ENCODE data around the gene DNM2.
"Not testable (repeated sequence)": the region's sequence is repeated elsewhere in the genome, so short reads cannot be mapped to it uniquely, and the experiment has no call there.

Gene DNM2

DNA sequence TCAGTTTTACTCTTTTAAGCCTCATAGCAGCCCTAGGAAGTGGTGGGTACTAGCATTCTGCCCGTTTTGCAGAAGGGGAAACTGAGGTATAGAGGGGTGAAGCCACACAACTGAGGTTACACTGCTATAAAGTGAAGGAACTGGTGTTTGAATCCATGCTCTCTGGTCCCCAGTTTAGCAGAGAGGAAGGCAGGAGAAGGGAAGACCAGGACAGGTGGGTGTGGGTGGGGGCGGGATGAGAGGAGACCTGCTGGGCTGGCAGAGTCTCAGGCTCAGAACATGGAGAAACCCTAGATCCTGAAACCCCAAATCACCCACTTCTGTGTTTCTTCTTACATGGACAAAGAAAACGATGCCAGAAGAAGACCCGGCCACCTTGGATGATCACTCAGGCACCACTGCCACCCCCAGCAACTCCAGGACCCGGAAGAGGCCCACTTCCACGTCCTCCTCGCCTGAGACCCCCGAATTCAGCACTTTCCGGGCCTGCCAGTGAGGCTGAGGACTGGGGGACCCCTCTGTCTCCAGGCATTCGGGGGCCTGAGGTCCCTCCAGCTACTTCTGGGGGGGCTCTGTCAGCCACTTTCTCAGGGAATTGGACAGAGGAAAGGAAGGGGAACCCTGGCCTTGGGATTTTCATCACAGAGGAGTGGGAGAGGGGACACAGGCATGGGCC is 151.1 kb downstream of the DNM2 start:
- no peak overlapping the region for H3K27ac ChIP-seq (ENCODE audit: low read depth, low read length)
- no peak overlapping the region for H3K4me3 ChIP-seq (ENCODE audit: low read length)
- H3K36me3 ChIP-seq (ENCODE audit: control insufficient read depth, insufficient read depth, low read length) = no peaks in the 10 kb centered on the region
- no peaks in the 10 kb centered on the region for H3K4me1 ChIP-seq (ENCODE audit: control insufficient read depth, insufficient read depth, low read length)
- no peaks in the 10 kb centered on the region for H3K27me3 ChIP-seq (ENCODE audit: control insufficient read depth, insufficient read depth, low read length)
- no peak overlapping the region for H3K9ac ChIP-seq (ENCODE audit: low read length)

DNA sequence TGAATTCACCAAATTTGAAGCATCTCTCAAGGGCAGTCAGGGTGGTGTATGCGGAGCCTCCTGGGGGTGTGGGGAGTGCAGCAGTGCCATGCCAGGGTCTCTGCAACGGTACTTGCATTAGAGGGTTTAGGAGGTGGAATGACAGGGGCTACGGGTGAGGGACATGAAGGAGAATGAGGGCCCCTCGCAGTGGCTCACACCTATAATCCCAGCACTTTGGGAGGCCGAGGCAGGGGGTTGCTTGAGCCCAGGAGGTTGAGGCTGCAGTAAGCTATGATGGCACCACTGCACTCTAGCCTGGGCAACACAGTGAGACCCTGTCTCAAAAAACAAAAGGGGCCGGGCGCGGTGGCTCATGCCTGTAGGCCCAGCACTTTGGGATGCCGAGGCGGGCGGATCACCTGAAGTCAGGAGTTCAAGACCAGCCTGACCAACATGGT is 152.0 kb downstream of the DNM2 start:
- not testable (repeated sequence) for H3K36me3 ChIP-seq (ENCODE audit: control insufficient read depth, insufficient read depth, low read length); H3K27ac ChIP-seq (ENCODE audit: low read depth, low read length); H3K4me1 ChIP-seq (ENCODE audit: control insufficient read depth, insufficient read depth, low read length); H3K27me3 ChIP-seq (ENCODE audit: control insufficient read depth, insufficient read depth, low read length); H3K4me3 ChIP-seq (ENCODE audit: low read length); H3K9ac ChIP-seq (ENCODE audit: low read length)

DNA sequence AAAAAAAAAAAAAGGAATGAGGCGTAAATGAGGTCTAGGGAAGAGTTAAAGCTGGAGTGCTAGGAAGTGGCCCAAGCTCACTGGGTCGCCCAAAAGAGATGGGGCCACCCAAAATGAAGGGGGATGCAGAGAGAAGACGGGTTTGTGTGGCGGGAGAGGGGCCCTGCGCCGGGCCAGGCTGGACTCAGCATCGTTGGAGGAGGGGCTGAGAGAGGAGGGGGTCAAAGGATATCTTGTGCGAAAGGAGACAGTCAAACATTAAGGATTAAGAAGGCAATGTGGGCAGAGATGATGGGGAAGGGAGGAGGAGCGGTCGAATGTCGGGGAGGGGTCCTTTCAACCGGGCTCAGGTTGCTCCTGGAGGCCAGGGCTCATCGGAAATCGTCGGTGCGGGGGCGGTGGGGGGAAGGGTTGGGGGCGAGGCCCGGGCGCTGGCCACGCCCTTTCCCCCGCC is 152.6 kb downstream of the DNM2 start:
- H3K4me3 ChIP-seq (ENCODE audit: low read length) = peak overlapping the region; percentile 92
- H3K4me1 ChIP-seq (ENCODE audit: control insufficient read depth, insufficient read depth, low read length) = no peaks in the 10 kb centered on the region
- H3K27ac ChIP-seq (ENCODE audit: low read depth, low read length) = peak overlapping the region; percentile 87
- no peak overlapping the region for H3K9ac ChIP-seq (ENCODE audit: low read length)
- H3K36me3 ChIP-seq (ENCODE audit: control insufficient read depth, insufficient read depth, low read length) = no peaks in the 10 kb centered on the region
- no peaks in the 10 kb centered on the region for H3K27me3 ChIP-seq (ENCODE audit: control insufficient read depth, insufficient read depth, low read length)

DNA sequence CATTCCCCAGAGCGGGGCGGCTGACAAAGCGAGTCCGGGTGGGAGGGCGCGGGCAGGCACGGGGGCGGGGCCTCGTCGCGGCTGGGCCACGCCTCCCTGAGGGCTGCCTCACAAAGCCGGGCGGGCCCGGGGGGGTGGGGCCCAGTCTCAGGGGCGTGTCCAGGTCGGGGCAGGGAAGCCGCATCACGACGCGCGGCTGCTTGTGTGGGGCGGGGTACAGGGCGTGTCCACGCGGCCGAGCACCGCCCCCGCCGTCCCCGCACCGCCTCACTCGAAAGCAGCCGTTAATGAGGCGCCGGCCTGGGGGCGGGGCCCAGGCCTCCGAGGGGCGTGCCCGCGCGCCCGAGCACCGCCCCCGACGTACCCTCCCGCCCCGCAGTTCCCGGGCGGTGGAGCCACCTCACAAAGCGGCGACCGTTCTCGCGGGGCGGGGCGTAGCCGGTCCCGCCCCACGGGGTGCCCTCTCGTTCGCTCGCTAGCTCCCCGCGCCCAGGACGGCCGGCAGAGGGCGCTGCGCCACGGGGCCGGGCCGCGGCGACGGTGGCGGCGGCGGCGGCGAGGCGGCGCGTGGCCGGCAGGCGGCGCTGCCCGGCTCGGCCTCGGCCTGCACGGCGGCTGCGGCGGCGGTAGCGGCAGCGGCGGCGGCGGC is 153.2 kb downstream of the DNM2 start, which contains the start of gene CARM1:
Gene CARM1, plus strand, starts transcription at position 599 of the 649 bp plus-strand sequence. CDS start 150 bp downstream, outside the sequence.
- no peaks in the 10 kb centered on the region for H3K36me3 ChIP-seq (ENCODE audit: control insufficient read depth, insufficient read depth, low read length)
- H3K27me3 ChIP-seq (ENCODE audit: control insufficient read depth, insufficient read depth, low read length) = no peaks in the 10 kb centered on the region
- peak within 1 kb of the TSS; percentile 90 for H3K9ac ChIP-seq (ENCODE audit: low read length)
- no peaks in the 10 kb centered on the region for H3K4me1 ChIP-seq (ENCODE audit: control insufficient read depth, insufficient read depth, low read length)
- peak within 1 kb of the TSS; percentile 92 for H3K4me3 ChIP-seq (ENCODE audit: low read length)
- H3K27ac ChIP-seq (ENCODE audit: low read depth, low read length) = peak within 1 kb of the TSS; percentile 87

DNA sequence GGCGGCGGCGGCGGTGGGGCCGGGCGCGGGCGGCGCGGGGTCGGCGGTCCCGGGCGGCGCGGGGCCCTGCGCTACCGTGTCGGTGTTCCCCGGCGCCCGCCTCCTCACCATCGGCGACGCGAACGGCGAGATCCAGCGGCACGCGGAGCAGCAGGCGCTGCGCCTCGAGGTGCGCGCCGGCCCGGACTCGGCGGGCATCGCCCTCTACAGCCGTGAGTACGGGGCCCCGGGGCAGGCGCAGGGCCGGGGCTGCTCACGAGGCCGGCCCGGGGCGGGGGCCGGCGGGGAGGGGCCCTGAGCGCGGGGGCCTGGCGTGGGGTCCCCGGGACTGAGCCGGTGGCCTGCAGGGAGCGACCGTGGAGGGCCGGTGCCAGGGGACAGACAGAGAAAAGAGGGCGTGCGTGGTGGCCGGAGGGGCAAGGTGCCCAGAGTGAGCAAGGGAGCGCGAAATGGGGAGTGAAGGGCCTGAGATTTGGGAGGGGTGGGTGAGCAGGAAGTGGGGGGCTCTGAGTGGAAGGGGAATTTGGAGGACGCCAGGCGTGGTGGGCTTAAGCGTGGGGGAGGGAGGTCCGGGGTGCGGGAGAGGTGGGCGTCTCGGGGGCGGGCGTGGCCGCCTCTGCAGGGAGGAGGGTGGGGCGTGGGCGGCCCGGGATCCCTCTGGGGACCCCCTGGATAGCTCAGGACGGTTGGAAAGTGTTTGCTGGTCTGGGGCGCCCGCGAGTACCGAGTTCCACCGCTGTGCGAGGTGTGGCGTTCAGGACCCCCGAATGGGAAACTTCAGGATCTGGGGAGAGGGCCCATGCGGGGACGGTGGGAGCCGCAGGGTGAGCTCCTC is 154.0 kb downstream of the DNM2 start:
- peak overlapping the region; percentile 90 for H3K9ac ChIP-seq (ENCODE audit: low read length)
- no peaks in the 10 kb centered on the region for H3K27me3 ChIP-seq (ENCODE audit: control insufficient read depth, insufficient read depth, low read length)
- no peaks in the 10 kb centered on the region for H3K4me1 ChIP-seq (ENCODE audit: control insufficient read depth, insufficient read depth, low read length)
- H3K27ac ChIP-seq (ENCODE audit: low read depth, low read length) = peak overlapping the region; percentile 66
- no peaks in the 10 kb centered on the region for H3K36me3 ChIP-seq (ENCODE audit: control insufficient read depth, insufficient read depth, low read length)
- peak overlapping the region; percentile 86 for H3K4me3 ChIP-seq (ENCODE audit: low read length)

DNA sequence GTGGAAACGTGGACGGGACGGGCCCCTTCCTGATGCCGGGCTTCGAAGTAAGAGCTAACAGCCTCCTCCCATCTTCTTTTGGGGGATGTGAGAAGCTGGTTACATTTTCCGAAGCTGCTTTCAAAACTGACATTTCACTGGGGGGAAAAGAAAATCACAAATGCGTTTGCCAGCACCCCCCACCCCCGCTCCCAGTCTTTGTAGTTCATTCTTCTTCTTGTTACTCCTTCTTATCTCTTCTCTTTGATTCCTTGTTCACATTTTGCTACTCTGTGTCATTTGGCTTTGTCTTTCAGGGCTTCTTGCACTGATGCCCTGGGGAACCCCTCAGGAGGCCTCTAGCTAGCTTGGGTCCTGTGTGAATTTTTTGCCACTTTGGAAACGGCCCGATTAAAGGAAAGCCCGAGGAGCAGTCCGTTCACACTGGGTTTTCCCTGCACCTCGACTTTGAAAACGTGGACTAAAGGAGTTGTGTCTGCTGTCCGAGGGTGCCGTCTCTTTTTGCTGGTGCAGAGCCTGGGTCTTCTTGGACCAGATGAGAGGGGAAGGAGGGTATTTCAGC is 154.7 kb downstream of the DNM2 start:
- H3K9ac ChIP-seq (ENCODE audit: low read length) = peak overlapping the region; percentile 90
- no peaks in the 10 kb centered on the region for H3K36me3 ChIP-seq (ENCODE audit: control insufficient read depth, insufficient read depth, low read length)
- H3K27ac ChIP-seq (ENCODE audit: low read depth, low read length) = peak overlapping the region; percentile 66
- H3K4me1 ChIP-seq (ENCODE audit: control insufficient read depth, insufficient read depth, low read length) = no peaks in the 10 kb centered on the region
- H3K27me3 ChIP-seq (ENCODE audit: control insufficient read depth, insufficient read depth, low read length) = no peaks in the 10 kb centered on the region
- H3K4me3 ChIP-seq (ENCODE audit: low read length) = peak overlapping the region; percentile 86

DNA sequence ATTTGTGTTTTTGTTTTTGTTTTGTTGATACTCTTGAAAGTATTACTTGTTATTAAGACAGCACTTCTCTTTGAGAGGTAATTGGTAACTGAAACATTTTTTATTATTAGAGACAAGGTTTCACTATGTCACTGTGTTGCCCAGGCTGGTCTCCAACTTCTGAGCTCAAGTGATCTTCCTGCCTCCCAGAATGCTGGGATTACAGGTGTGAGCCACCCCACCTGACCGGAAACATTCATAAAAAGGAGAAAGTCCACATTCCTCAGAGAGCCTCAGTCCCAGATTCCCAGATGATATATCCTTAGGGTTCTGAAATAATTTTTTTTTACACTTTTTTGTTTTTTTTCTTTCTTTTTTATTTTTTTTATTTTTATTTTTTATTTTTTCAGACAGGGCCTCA is 156.1 kb downstream of the DNM2 start:
- Histone ChIP-seq H3K4me3 (ENCODE audit: low read length) (no peak overlapping the region), H3K36me3 (ENCODE audit: control insufficient read depth, insufficient read depth, low read length) (no peaks in the 10 kb centered on the region), H3K9ac (ENCODE audit: low read length) (no peak overlapping the region), H3K27me3 (ENCODE audit: control insufficient read depth, insufficient read depth, low read length) (no peaks in the 10 kb centered on the region), H3K4me1 (ENCODE audit: control insufficient read depth, insufficient read depth, low read length) (no peaks in the 10 kb centered on the region), H3K27ac (ENCODE audit: low read depth, low read length) (no peak overlapping the region)

DNA sequence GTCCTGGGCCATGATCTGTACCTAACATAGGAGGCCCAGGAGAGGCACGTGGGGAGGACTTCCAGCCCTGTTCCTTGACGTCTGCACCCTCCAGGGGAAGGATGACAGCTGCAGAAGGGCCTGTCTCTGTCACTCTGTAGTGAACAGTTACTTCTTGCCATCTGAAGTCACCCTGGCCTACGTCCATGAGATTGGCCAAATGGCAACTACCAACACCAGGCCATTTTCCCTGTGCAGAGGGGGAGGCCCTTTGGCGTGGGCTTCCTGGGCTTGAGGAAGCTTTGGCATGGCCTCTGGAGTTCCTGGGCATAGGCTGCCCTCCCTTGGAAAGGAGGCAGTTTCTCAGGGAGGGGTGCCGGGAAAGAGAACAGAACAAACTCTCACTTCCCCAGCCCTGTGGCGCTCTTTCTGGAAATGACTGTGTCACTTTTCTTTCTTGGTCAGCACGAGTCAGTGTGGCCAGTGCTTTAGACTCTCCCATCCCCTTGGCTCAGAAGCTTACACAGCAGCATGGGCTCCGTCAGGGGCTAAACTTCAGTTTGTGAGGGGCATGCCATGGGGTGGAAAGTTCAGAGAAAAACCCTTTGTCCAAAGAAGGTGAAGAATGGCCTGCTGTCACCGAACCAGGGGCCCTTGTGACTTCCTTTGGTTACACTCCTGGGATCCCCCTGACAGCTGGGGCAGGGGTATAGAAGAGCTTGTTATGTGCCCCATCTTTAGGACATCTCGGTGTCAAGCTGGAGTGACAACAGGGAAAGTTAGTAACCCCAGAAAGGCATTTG is 158.8 kb downstream of the DNM2 start:
- Histone ChIP-seq H3K4me3 (ENCODE audit: low read length) (no peak overlapping the region), H3K27me3 (ENCODE audit: control insufficient read depth, insufficient read depth, low read length) (no peaks in the 10 kb centered on the region), H3K27ac (ENCODE audit: low read depth, low read length) (peak overlapping the region; percentile 37), H3K4me1 (ENCODE audit: control insufficient read depth, insufficient read depth, low read length) (peaks cover 3% of the 10 kb centered on the region), H3K9ac (ENCODE audit: low read length) (no peak overlapping the region), H3K36me3 (ENCODE audit: control insufficient read depth, insufficient read depth, low read length) (no peaks in the 10 kb centered on the region)

DNA sequence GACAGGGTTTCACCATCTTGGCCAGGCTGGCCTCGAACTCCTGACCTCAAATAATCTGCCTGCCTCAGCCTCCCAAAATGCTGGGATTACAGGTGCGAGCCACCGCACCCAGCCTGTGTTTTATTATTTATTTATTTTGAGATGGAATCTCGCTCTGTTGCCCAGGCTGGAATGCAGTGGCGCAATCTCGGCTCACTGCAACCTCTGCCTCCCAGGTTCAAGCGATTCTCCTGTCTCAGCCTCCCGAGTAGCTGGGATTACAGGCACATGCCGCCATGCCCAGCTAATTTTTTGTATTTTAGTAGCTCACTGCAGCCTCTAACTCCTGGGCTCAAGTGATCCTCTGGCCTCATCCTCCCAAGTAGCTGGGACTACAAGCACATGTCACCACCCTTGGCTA is 159.7 kb downstream of the DNM2 start:
- H3K36me3 ChIP-seq (ENCODE audit: control insufficient read depth, insufficient read depth, low read length); H3K27me3 ChIP-seq (ENCODE audit: control insufficient read depth, insufficient read depth, low read length); H3K9ac ChIP-seq (ENCODE audit: low read length); H3K4me1 ChIP-seq (ENCODE audit: control insufficient read depth, insufficient read depth, low read length); H3K27ac ChIP-seq (ENCODE audit: low read depth, low read length); H3K4me3 ChIP-seq (ENCODE audit: low read length): not testable (repeated sequence)

DNA sequence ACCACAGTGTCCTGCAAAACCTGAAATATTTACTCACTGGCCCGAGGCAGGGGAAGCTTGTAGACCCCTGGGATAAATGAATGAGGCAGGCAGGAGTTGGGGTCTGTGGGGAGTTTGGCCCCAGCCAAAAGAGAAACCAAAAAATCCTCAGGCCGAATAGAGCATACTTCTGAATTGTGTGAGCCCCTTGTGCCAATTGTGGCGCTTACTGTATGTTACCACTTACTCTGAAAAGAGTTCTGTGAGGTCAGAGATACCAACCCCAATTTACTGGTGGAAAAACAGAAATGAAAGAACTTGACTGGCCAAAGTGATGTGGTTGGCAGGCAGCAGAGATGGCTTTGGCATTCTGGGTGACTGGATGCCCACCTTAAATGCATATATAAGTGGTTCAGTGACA is 160.4 kb downstream of the DNM2 start:
- H3K36me3 ChIP-seq (ENCODE audit: control insufficient read depth, insufficient read depth, low read length) = no peaks in the 10 kb centered on the region
- peaks cover 9% of the 10 kb centered on the region for H3K4me1 ChIP-seq (ENCODE audit: control insufficient read depth, insufficient read depth, low read length)
- no peaks in the 10 kb centered on the region for H3K27me3 ChIP-seq (ENCODE audit: control insufficient read depth, insufficient read depth, low read length)
- no peak overlapping the region for H3K9ac ChIP-seq (ENCODE audit: low read length)
- H3K27ac ChIP-seq (ENCODE audit: low read depth, low read length) = no peak overlapping the region
- no peak overlapping the region for H3K4me3 ChIP-seq (ENCODE audit: low read length)
